ENCODE results near the gene FYN. TPM values are rescaled to one million over a fixed set of nuclear protein-coding genes. Genes with fewer than 3 reads are reported as not detected.
A peak's percentile ranks its signal among the peaks of the same experiment; 100 is the strongest.

The FYN gene
- total and polyA plus RNA-seq, 5 experiments from 2014 or later: 159 to 531 (median 317) TPM

GRCh38 chr6:111776236-111777221 is 96.7 kb downstream of the FYN start:
- Mint-ChIP-seq H3K4me1 (peaks cover 36 to 91% (median 86%) of the 10 kb centered on the region in 4 donors), H3K9me3 (no peaks in the 10 kb centered on the region), H3K36me3 (peaks cover 0 to 39% (median 7%) of the 10 kb centered on the region in 3 donors), H3K4me3 (peak overlapping the region in 3 of 10 donors; percentile 3 to 49 (median 7)), H3K27ac (peak overlapping the region; percentile 79 to 96 (median 85)), H3K27me3 (no peaks in the 10 kb centered on the region)
- POLR2A ChIA-PET: interaction anchor here (1.2 to 2.1 kb wide), 2 partner anchors 9 to 15 kb away, joined by 5 to 9 read pairs; no protein-coding TSS in a partner anchor
- DNase-seq: no peak
- ATAC-seq: no peak

- Mint-ChIP-seq H3K4me3 (peak overlapping the region in 1 of 10 donors; percentile 12), H3K27ac (peak overlapping the region; percentile 79 to 96 (median 85)), H3K9me3 (peaks cover 0 to 6% (median under 1%) of the 10 kb centered on the region in 9 donors), H3K4me1 (peaks cover 30 to 91% (median 86%) of the 10 kb centered on the region in 4 donors), H3K36me3 (peaks cover 6 to 45% (median 19%) of the 10 kb centered on the region in 3 donors), H3K27me3 (no peaks in the 10 kb centered on the region)
- POLR2A ChIA-PET: interaction anchor here (1.5 kb wide), 1 partner anchor 216 kb away, joined by 3 read pairs; no protein-coding TSS in a partner anchor
- ATAC-seq (no peak), DNase-seq (no peak)
Measured at GRCh38 chr6:111775145-111775922, 97.9 kb downstream of the FYN start.

- H3K4me3 Mint-ChIP-seq: peak overlapping the region in 3 of 10 donors; percentile 20 to 48 (median 24)
Measured at GRCh38 chr6:111774346-111774703, 98.9 kb downstream of the FYN start.

GRCh38 chr6:111773501-111774345 is 99.5 kb downstream of the FYN start:
- DNase-seq: no peak
- peak; percentile 18 to 54 for ATAC-seq
- Mint-ChIP-seq H3K9me3 (peaks cover 0 to 9% (median 2%) of the 10 kb centered on the region in 9 donors), H3K27ac (peak overlapping the region; percentile 45 to 96 (median 82)), H3K27me3 (no peaks in the 10 kb centered on the region), H3K36me3 (peaks cover 9 to 37% (median 21%) of the 10 kb centered on the region in 3 donors), H3K4me3 (peak overlapping the region in 1 of 10 donors; percentile 16), H3K4me1 (peaks cover 37 to 91% (median 86%) of the 10 kb centered on the region in 4 donors)
- POLR2A ChIA-PET: interaction anchor here (1.5 kb wide), 2 partner anchors 10 to 218 kb away, joined by 3 to 5 read pairs; no protein-coding TSS in a partner anchor

More at GRCh38 chr6:111774346-111774703, 98.9 kb downstream of the FYN start:
- POLR2A ChIA-PET: interaction anchor here (1.5 kb wide), 2 partner anchors 11 to 217 kb away, joined by 3 to 5 read pairs; no protein-coding TSS in a partner anchor
- Mint-ChIP-seq H3K27me3 (no peaks in the 10 kb centered on the region), H3K27ac (peak overlapping the region; percentile 79 to 96 (median 84)), H3K9me3 (peaks cover 0 to 9% (median 2%) of the 10 kb centered on the region in 9 donors), H3K4me1 (peaks cover 32 to 91% (median 86%) of the 10 kb centered on the region in 4 donors), H3K36me3 (peaks cover 9 to 39% (median 21%) of the 10 kb centered on the region in 3 donors)
- DNase-seq: no peak
- peak; percentile 29 to 50 for ATAC-seq

- DNase-seq (no peak), ATAC-seq (no peak)
- H3K36me3 Mint-ChIP-seq: peaks cover 9 to 27% (median 21%) of the 10 kb centered on the region in 3 donors
- peaks cover 0 to 9% (median 2%) of the 10 kb centered on the region in 9 donors for H3K9me3 Mint-ChIP-seq
- H3K27me3 Mint-ChIP-seq: no peaks in the 10 kb centered on the region
- H3K4me1 Mint-ChIP-seq: peaks cover 39 to 91% (median 86%) of the 10 kb centered on the region in 4 donors
- peak overlapping the region in 9 of 10 donors; percentile 25 to 100 (median 88) for H3K27ac Mint-ChIP-seq
- peak overlapping the region in 1 of 10 donors; percentile 6 for H3K4me3 Mint-ChIP-seq
- POLR2A ChIA-PET: no interaction called here
Measured at GRCh38 chr6:111772381-111772780, 100.9 kb downstream of the FYN start.

GRCh38 chr6:111771629-111772028 is 101.6 kb downstream of the FYN start:
- peaks cover 9 to 25% (median 21%) of the 10 kb centered on the region in 3 donors for H3K36me3 Mint-ChIP-seq
- ATAC-seq: no peak

GRCh38 chr6:111771094-111771432 is 102.2 kb downstream of the FYN start:
- POLR2A ChIA-PET: interaction anchor here (1.0 to 1.3 kb wide), 2 partner anchors 11 to 12 kb away, joined by 3 read pairs; no protein-coding TSS in a partner anchor
- peaks cover 44 to 91% (median 89%) of the 10 kb centered on the region in 4 donors for H3K4me1 Mint-ChIP-seq
- H3K4me3 Mint-ChIP-seq: peak overlapping the region in 3 of 10 donors; percentile 3 to 37 (median 7)
- DNase-seq (no peak), ATAC-seq (no peak)
- no peaks in the 10 kb centered on the region for H3K27me3 Mint-ChIP-seq
- H3K9me3 Mint-ChIP-seq: peaks cover 0 to 9% (median 2%) of the 10 kb centered on the region in 9 donors
- peak overlapping the region; percentile 84 to 100 (median 92) for H3K27ac Mint-ChIP-seq
- H3K36me3 Mint-ChIP-seq: peaks cover 9 to 25% (median 21%) of the 10 kb centered on the region in 3 donors

More at GRCh38 chr6:111771629-111772028, 101.6 kb downstream of the FYN start:
- DNase-seq: no peak
- POLR2A ChIA-PET: interaction anchor here (1.0 kb wide), 1 partner anchor 13 kb away, joined by 3 read pairs; no protein-coding TSS in a partner anchor
- peaks cover 0 to 9% (median 2%) of the 10 kb centered on the region in 9 donors for H3K9me3 Mint-ChIP-seq
- peak overlapping the region in 4 of 10 donors; percentile 7 to 64 (median 14) for H3K4me3 Mint-ChIP-seq
- peak overlapping the region; percentile 75 to 100 (median 92) for H3K27ac Mint-ChIP-seq
- H3K27me3 Mint-ChIP-seq: no peaks in the 10 kb centered on the region
- peaks cover 40 to 91% (median 88%) of the 10 kb centered on the region in 4 donors for H3K4me1 Mint-ChIP-seq

- H3K9me3 Mint-ChIP-seq: peaks cover 0 to 9% (median 2%) of the 10 kb centered on the region in 9 donors
- no peak for DNase-seq
- H3K4me3 Mint-ChIP-seq: peak overlapping the region in 5 of 10 donors; percentile 6 to 37 (median 20)
- peaks cover 9 to 25% (median 21%) of the 10 kb centered on the region in 3 donors for H3K36me3 Mint-ChIP-seq
- POLR2A ChIA-PET: interaction anchor here (1.3 kb wide), 1 partner anchor 10 kb away, joined by 3 read pairs; no protein-coding TSS in a partner anchor
- peak overlapping the region; percentile 84 to 100 (median 92) for H3K27ac Mint-ChIP-seq
- no peak for ATAC-seq
- peaks cover 47 to 91% (median 89%) of the 10 kb centered on the region in 4 donors for H3K4me1 Mint-ChIP-seq
- no peaks in the 10 kb centered on the region for H3K27me3 Mint-ChIP-seq
Measured at GRCh38 chr6:111770263-111771093, 102.8 kb downstream of the FYN start.

- Mint-ChIP-seq H3K27ac (peak overlapping the region; percentile 85 to 100 (median 94)), H3K4me3 (peak overlapping the region in 6 of 10 donors; percentile 12 to 53 (median 25)), H3K36me3 (peaks cover 9 to 22% (median 21%) of the 10 kb centered on the region in 3 donors), H3K27me3 (no peaks in the 10 kb centered on the region), H3K4me1 (peaks cover 52 to 91% (median 89%) of the 10 kb centered on the region in 4 donors), H3K9me3 (peaks cover 0 to 9% (median 2%) of the 10 kb centered on the region in 9 donors)
- POLR2A ChIA-PET: interaction anchor here (1.0 to 2.3 kb wide), 3 partner anchors 8 to 10 kb away, joined by 3 to 6 read pairs (median 4); no protein-coding TSS in a partner anchor
- no peak for DNase-seq
- ATAC-seq: no peak
Measured at GRCh38 chr6:111769365-111770152, 103.7 kb downstream of the FYN start.
